CD1c-positive myeloid dendritic cell (primary cell): ENCODE results near the gene ARMH4.
"Not testable (repeated sequence)": the region's sequence is repeated elsewhere in the genome, so short reads cannot be mapped to it uniquely, and the experiment has no call there.

Experiments
- DNase-seq: peaks from one replicate; pipeline ENCODE4 v3.0.0-alpha.2; 2016; ENCODE audit errors: extremely low spot score

The ARMH4 gene

DNA sequence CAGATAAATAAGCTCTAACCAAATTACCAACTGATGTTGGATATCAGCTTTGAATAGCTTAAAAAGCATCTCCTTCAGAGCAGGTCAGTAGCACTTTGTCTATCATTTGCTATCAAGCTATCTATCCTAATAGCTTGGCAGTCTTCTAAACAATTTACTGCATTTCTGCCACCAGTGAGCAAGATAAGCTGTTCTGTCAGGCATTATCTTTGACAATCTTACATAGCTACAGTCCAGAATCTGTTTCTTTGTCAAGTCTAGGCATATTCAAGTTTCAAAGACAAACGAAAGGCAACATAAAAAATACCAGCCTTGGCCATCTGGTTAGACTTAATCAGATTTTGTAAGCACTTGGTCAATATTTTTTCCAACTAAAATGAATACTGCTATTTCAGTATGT, 5.6 kb downstream of the ARMH4 start:
- DNase-seq: no peak

DNA sequence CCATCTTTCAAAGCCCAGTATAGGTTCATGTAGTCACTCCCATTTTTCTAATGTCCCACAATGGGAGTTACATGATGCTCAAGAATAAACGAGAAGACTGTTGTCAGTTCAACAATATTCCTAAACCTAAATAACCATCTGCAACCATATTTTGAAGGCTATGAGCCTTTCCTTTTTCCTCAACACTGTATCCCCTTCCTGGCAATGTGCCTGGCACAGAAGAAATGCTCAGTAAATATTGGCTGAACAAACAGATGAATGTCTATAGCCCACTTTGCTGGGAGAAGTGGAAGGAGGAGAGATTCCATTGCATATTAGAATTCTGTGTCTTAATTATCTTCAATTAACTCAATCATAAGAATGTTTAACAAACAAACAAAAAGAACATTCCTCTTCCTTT, 6.1 kb downstream of the ARMH4 start:
- no peak for DNase-seq

DNA sequence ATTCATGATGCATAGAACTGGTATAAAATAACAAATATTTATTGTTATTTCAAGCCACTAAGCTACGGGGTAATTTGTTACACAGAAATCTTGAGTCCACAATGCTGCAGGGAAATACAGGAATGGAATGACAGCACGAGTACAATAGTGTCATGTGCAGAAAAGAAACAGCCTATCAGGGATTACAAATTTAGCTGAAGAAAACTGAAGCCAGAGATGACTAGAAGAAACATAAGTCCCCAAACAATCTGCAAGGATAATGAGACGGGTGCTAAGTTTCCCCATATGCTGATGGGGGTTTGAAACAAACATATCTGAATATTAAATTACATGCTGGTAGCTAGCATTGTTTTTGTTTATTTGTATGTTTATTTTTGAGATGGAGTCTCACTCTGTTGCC, 8.9 kb downstream of the ARMH4 start:
- no peak for DNase-seq

DNA sequence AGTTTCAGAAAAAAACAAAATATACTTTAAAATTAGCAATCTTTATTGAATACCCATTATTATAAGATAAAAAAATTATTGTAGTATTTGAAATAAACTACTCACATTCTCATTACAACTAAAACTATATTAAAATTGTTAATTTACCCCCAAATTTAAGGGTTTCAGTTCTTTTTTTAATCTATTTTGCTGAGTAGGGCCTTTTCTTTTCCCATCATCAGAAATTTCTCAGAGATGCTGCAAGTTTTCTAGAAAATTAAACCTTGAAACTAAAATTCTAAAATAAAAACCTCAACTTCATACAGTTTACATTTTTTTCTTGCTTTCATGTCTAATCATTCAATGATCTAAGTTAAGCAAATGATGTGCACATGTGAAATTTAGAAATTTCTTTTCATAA, 10.1 kb downstream of the ARMH4 start:
- DNase-seq: no peak

DNA sequence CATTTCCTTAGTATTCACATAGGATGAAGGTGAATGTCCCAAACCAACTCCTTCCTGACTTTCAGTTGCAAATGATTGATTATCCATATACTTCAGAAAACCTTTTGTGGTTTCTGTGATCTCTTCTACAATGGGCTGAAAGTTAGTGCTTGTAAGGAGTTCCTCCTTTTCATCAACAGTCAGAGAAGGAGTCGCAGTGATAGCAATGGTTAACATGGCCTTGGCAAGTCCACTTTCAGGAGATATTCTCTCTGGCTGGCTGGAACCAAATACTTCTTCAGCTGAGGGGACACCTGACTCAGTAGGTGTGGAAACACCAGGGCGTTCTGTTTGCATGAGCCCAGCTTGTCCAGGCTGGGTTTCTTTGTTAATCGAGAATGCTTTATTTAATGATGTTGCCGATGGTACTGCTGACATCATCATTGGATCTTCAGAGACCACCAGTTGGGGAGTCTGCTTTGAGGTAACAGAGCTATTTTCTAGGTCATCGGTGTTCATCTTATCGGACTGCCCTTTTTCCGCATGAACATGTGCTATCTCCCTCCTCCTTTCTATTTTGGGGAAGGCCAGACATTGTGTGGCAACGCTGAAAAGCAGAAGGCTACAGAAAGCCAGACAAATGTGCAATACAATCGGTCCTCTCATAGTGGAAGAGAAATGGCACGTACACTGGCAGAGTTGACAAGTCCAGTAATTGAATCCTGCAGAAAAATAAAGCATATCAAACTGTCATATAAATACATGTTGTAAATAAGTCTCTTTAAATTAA, 13.1 kb downstream of the ARMH4 start:
- DNase-seq: no peak

DNA sequence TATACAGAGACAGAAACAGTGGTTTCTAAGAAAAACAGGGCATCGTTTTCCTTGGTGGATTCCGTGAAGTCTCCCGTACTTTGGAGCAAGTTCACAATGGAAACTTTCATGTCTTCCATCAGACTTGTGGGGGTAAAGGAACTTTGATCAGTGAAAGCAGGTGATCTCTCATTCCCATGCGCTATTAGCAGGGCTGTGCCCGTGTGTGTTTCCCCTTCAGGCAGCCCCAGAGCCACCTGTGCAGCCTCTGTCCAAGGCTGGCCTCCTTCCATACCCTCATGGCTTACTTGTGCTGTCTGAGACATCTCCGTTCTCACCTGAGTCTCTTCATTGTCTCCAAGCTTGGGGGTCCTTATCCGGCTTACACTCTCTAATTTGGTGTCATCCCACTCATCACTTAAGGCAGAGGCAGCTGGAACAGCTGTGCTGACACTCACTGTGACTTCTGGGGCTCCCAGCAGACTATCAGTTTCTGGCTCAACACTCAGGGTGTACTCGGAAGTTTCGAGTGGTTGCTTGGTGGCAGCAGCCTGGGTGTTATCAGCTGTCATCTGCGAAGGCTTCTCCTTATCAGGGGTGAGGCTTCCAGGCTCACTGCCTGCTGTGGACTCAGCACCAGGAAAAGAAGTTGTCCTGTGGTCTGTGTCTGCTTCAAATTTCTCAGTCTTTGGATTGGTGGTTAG, 13.8 kb downstream of the ARMH4 start:
- no peak for DNase-seq

DNA sequence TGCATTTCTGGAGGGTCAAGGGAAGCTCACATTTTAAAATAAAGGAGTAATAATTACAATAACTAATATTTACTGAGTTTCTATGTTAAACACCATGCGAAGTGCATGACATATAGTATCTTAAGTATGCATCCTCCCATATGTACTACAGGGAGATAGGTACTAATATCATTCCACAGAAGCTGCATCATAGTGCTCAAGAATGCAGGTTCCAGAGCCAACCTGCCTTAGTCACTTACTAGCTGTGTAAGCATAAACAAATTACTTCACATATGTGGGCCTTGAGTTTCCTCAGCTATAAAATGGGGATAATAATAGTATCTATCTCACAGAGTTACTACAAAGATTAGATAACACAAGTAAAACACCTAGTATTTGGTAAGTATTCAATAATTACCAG, 18.3 kb downstream of the ARMH4 start:
- DNase-seq: no peak

DNA sequence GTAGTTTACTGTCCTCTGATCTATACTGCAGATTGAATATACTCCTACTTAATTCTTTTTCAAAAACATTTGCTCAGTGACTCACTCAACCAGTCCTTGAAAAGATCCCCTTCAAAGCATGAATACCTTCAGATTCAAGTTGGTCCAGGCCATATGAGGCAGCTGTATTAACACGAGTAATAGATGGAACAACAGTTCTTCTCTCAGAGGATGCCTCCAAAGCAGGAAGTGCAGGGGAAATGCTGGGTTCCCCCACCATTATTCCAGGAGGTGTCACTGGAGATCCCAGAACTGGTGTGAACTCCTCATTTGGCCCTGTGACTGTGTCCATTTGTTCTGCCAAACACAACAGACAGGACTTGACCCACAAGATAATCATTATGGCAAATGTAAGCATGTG, 20.6 kb downstream of the ARMH4 start:
- no peak for DNase-seq

DNA sequence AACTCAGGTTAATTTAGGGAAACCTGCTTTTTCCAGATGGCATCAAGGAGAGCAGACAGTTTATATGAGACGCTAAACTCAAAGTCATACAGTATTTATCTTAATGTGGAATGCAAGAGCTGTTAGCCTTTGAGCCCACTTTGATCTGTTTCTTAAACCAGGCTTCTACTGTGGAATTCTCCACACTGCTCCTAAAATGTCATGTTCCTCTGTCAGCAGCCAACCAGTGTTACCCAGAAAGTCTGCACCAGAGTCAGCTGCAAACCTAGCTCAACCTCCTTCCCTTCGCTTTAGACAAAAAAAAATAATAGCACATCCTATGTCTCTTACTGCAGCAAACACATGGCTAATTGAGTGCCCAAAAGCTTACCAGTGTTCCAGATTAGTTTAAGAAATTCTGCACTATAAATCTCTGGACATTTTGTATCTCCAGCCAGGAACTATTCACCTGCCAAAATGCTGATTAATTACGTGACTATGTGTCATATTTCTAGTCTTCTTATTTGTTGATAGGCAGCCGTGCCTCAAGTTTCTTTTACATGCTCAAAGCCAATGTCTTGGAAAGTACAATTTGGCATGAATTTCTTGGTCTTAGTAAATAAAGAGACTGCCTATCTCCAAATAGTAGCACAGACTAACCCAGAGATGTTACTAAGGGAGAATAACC, 21.8 kb downstream of the ARMH4 start:
- DNase-seq: no peak

DNA sequence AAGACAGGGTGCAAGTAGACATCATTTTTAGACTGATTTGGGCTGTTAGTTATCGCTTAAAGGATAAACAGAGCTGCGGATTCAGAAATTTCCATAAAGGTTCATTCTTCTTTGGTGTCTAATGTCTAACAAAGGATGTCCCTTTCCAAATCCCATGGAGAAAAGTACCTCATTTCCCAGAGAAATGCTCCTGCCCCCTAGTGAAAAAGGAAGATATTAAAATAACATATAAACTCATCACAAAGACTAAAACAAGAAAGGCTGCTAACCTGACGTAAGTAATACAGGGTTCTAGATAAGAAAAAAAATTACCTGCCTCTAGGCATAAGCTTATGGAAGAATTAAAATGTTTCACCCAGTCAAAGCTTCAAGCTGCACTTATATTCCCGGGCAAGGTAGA, 22.8 kb downstream of the ARMH4 start:
- no peak for DNase-seq

DNA sequence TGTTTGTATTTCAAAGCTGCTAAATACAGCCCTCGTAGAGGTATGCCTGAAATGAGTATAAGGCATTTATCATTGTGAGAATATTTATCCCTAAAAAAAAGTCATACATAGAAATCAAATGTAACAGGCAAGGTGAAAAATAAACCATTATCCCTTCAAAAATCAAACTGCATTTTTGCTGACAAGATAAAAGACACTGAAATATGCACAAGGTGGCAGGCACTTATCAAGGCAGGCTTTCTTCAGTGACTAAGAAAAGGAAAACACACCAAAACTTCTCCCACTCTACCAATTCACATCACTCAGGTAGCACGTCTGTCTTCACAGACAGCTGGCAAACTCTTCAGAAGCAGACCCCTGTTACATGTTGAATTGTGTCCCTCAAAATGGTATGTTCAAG, 23.6 kb downstream of the ARMH4 start:
- no peak for DNase-seq

DNA sequence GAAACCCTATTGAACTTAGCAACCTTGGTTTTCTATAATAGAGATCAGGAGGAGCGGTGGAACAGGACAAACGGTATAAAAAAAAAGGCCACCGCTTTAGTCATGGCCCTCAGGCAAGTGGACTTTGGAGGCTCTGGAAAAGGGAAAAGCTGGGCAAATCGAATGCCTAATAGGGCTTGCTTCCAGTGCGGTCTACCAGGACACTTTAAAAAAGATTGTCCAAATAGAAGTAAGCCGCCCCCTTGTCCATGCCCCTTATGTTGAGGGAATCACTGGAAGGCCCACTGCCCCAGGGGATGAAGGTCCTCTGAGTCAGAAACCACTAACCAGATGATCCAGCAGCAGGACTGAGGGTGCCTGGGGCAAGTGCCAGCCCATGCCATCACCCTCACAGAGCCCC, 29.5 kb downstream of the ARMH4 start:
- DNase-seq: not testable (repeated sequence)

DNA sequence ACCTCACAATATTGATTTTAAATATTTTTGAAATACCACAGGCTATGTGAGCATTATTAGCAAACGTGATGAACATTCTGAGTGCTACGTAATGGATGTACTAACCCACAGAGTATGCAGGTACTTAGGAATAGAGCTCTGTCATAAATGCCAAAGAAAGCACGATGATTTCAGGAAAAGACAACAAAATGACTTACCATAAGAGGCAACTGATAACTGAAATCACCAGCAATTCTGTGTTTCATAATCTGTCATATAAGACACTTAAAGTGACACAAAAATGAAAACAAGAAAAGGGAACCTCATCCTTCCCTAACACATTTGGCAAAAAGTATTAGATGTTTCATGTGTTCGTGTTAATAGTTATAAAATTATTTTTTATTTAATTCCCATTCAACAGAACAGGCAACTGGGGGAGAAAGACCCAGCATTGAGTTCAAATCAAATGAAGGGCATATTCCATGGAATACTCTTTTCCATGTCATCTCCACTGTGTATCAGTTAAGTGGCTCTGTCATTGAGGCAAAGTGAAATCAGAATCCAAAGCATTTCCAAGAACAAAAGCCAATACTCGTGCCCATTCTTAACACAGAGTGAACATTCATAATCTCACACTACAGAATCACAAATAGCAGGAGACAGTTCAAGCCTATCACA, 30.4 kb downstream of the ARMH4 start:
- DNase-seq: no peak

DNA sequence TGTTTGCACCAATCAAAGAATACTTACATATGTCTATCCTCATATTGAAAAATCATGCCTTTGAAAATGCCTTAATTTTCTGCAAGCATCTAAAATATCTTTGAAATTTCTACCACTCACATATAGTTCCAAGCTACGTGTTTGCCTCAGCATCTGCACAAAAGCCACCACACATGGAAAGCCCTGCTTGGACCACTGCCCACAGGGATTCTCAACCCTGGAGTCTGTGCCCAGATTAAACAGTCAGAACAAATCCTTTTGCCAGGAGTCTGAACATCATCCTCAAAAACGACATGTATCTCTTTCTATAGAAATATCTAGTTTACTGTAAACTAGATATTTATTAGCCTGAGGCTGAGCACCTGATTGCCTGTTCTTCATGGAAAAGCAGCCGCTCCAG, 32.6 kb downstream of the ARMH4 start:
- no peak for DNase-seq

DNA sequence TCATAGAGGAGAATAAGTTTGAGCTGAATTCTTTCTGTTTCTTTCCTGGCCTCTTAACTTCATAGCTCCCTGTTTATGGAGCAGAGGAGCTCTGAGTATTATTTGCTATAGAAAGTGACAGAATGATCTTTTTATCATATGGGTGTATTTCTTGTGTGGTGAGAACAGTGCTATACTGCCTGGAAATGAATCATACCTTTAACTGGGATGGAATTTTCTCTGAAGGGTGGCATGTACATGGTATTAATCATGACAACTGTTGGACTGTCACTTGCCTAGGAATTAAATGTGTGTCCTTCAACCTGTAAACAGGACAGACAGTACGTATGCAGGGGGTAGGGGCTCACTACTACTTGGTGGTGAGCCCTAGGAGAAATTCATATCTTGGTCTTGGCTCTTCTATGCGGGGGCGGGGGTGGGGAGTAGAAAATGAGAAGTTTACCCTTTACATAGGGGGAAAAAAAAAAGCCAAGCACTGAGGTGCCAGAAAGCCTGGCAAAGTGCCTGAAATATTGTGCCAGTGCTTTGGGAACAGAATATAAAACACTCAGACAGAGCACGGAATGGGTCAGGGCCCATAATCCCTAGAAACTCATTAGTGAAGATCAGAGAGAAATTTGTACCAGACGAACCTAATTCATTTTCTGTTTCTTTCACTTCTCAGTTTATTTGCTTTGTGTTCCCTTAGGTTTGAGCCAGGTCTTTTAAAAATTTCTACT, 33.8 kb downstream of the ARMH4 start:
- DNase-seq: no peak

DNA sequence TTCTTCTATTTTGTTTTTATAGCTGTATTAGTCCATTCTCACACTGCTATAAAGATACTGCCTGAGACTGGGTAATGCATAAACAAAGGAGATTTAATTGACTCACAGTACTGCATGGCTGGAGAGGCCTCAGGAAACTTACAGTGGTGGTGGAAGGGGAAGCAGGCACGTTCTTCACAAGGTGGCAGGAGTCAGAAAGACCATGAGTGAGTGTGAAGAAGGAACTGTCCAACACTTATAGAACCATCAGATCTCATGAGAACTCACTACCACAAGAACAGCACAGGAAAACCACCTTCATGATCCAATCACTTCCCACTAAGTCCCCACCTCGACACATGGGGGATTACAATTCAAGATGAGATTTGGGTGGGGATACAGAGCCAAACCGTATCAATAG, 42.3 kb downstream of the ARMH4 start:
- DNase-seq: no peak

DNA sequence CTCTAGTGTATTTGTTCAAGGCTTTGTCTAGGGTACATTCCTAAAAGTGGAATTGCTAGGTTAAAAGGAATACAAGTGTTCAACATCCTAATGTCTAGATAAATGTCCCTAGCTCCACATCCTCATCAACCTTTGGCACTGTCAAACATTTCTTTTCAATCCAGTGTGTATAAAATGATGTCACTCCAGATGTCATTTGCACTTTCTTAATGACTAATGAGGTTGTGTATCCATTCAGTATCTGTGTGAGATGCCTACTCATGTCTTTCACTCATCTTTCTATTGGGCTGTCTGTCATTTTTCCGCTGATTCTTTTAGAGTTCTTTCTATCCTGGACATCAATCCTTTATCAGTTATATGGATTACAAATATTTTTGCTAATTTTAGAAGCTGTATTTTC, 43.3 kb downstream of the ARMH4 start:
- no peak for DNase-seq

DNA sequence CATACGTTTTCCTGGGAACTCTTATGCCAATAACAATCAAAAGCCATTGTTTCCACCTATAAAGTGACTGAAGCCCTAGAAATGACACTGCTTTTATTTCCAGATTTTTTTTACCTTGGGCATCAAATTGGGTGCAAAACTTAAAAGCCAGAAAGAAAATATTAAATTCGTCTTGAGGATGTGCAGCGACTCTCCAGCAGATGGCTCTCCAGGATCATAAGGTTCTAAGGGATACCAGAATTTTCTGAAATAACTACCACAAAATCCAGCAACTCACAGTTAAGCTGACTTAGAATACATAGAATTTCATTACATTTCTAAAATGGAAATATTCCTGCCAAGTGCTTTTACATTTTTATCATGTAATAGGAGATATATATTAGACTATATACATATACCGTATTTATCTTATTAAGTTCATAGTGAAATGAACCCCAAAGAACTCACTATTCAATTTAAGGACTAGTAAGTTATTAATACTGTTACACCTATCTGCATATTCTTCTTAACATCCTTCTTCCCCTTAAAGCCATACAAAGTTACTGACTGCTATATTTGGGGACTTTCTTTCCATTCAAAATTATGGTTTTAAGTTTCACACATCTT, 44.0 kb downstream of the ARMH4 start:
- peak; percentile 51 for DNase-seq

DNA sequence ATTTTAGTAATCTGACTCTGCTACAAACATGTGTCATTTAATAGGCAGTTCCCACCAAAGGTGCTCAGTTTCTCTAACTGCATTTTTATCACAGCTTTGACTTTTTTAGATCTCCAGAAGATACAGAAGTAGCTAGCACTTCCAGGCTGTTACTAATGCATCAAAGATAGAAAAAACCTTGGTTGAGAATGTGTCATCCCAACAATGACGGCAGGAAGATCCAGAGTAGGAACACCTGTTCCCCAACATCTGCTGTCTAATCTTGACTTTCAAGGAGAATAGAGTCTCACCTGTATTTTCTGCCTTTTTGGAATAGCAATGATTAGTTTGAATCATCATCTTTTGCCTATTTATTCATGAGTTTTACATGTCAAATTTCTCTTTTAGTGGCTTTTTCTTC, 45.0 kb downstream of the ARMH4 start:
- DNase-seq: no peak

DNA sequence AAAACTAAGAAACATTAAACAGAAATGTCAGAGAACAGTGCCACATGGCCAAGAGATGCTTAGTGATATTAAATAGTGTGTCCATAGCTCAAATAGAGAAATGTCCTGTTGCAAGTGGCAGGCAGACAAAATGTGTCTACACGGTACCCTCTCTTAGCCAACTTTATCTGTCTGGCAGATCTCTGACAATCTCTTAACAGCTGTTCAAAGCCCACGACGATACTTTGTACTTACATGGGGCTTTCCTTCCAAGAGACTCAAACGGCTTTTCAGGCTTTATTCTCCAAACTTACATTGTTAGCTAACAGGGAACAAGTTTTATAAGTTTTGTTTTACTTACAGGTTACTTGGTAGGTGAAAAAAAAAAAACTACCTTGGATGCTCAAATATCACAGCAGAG, 45.6 kb downstream of the ARMH4 start:
- no peak for DNase-seq

DNA sequence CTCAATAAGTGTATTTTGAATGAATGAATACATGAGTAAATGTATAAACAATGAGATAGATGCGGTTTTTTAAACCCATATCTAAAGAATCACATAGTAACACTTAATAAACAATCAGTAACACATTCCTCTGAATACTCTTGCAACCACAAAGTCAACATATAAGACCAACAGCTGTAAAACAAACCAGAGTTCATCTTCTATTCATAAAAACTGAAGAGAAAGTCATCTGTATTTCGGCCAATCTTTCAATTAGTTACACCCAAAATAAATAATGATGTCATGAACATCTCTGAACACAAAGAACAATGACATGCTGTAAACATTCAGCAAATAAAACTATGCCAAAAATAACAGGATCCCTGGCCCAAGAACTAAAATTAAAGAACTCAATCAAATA, 47.2 kb downstream of the ARMH4 start:
- DNase-seq: no peak
